SJCRH30 (cell line): ENCODE measurements around the gene PEAK1. TPM values are rescaled to one million over a fixed set of nuclear protein-coding genes. Genes with fewer than 3 reads are reported as not detected.

Experiments
- DNase-seq, 2 experiments: peaks; one replicate each; pipeline ENCODE4 v3.0.0-alpha.2; 2015 to 2020
- H3K27ac ChIP-seq: fragments of 250-450 bp; sonication (Bioruptor Pico); 2 replicates; pipeline ENCODE4 v1.5.1; 2020; ENCODE audit warnings: mild to moderate bottlenecking, moderate library complexity
- H3K27me3 ChIP-seq: fragments of 250-450 bp; sonication (Bioruptor Pico); 2 replicates; pipeline ENCODE4 v1.5.1; 2020; ENCODE audit warnings: mild to moderate bottlenecking, moderate library complexity
- H3K36me3 ChIP-seq: fragments of 250-450 bp; sonication (Bioruptor Pico); 2 replicates; pipeline ENCODE4 v1.5.1; 2020; ENCODE audit warnings: mild to moderate bottlenecking, moderate library complexity
- H3K4me1 ChIP-seq: fragments of 250-450 bp; sonication (Bioruptor Pico); 2 replicates; pipeline ENCODE4 v1.5.1; 2020; ENCODE audit warnings: mild to moderate bottlenecking, moderate library complexity
- H3K4me3 ChIP-seq: fragments of 250-450 bp; sonication (Bioruptor Pico); 2 replicates; pipeline ENCODE4 v1.5.1; 2020; ENCODE audit warnings: mild to moderate bottlenecking, moderate library complexity
- H3K9me3 ChIP-seq: fragments of 250-450 bp; sonication (Bioruptor Pico); replicated peaks from 2 replicates; pipeline ENCODE4 v1.5.1; 2020; ENCODE audit warnings: mild to moderate bottlenecking, moderate library complexity
- total RNA-seq: library from RNA; depleted of rRNA; stranded (reverse); fragments of >200 nt; shearing (Covaris generic); gene quantifications from 2 replicates; pipeline ENCODE4 v1.2.3, GENCODE V29; 2014

PEAK1 gene
- total RNA-seq, 1 experiment from 2014 or later, result 16.1 TPM

- Histone ChIP-seq H3K4me3 (no peak overlapping the region), H3K27ac (no peak overlapping the region), H3K27me3 (no peaks in the 10 kb centered on the region), H3K36me3 (0 out of 2 replicates have a peak, but pooled peaks cover 2% of the 10 kb centered on the region), H3K9me3 (no peaks in the 10 kb centered on the region), H3K4me1 (no peaks in the 10 kb centered on the region; the same call in 1 of the 2 replicates)
- no peak for DNase-seq
Observed at GRCh38 chr15:77437264-77437663, 17.4 kb upstream of the PEAK1 start.

GRCh38 chr15:77436822-77437221 is 16.9 kb upstream of the PEAK1 start:
- no peak overlapping the region for H3K27ac ChIP-seq
- 0 out of 2 replicates have a peak, but pooled peaks cover 4% of the 10 kb centered on the region for H3K36me3 ChIP-seq
- no peak overlapping the region for H3K4me3 ChIP-seq

GRCh38 chr15:77430652-77431051 is 10.7 kb upstream of the PEAK1 start:
- no peaks in the 10 kb centered on the region for H3K4me1 ChIP-seq
- no peaks in the 10 kb centered on the region for H3K27me3 ChIP-seq
- no peak for DNase-seq
- 0 out of 2 replicates have a peak, but pooled peaks cover 2% of the 10 kb centered on the region for H3K36me3 ChIP-seq
- H3K27ac ChIP-seq, result no peak overlapping the region
- no peaks in the 10 kb centered on the region for H3K9me3 ChIP-seq
- no peak overlapping the region for H3K4me3 ChIP-seq

More at GRCh38 chr15:77436822-77437221, 16.9 kb upstream of the PEAK1 start:
- Histone ChIP-seq H3K9me3 (no peaks in the 10 kb centered on the region), H3K27me3 (no peaks in the 10 kb centered on the region), H3K4me1 (no peaks in the 10 kb centered on the region; the same call in 1 of the 2 replicates)
- no peak for DNase-seq

GRCh38 chr15:77430213-77430612 is 10.3 kb upstream of the PEAK1 start:
- Histone ChIP-seq H3K9me3 (no peaks in the 10 kb centered on the region), H3K27me3 (no peaks in the 10 kb centered on the region), H3K36me3 (0 out of 2 replicates have a peak, but pooled peaks cover 2% of the 10 kb centered on the region), H3K4me1 (no peaks in the 10 kb centered on the region), H3K4me3 (no peak overlapping the region), H3K27ac (no peak overlapping the region)
- DNase-seq, result no peak

GRCh38 chr15:77426871-77427270 is 7.0 kb upstream of the PEAK1 start:
- no peaks in the 10 kb centered on the region for H3K9me3 ChIP-seq
- no peaks in the 10 kb centered on the region for H3K27me3 ChIP-seq
- peaks cover 2% of the 10 kb centered on the region for H3K4me1 ChIP-seq
- H3K36me3 ChIP-seq, result no peaks in the 10 kb centered on the region
- no peak overlapping the region for H3K27ac ChIP-seq
- DNase-seq, result no peak
- no peak overlapping the region for H3K4me3 ChIP-seq

GRCh38 chr15:77426377-77426776 is 6.5 kb upstream of the PEAK1 start:
- no peak for DNase-seq
- Histone ChIP-seq H3K27ac (no peak overlapping the region), H3K36me3 (no peaks in the 10 kb centered on the region), H3K4me3 (no peak overlapping the region), H3K9me3 (no peaks in the 10 kb centered on the region), H3K27me3 (no peaks in the 10 kb centered on the region), H3K4me1 (peaks cover 7% of the 10 kb centered on the region)

- H3K4me1 ChIP-seq, result peaks cover 7% of the 10 kb centered on the region
- no peaks in the 10 kb centered on the region for H3K27me3 ChIP-seq
- no peaks in the 10 kb centered on the region for H3K9me3 ChIP-seq
- no peak overlapping the region for H3K27ac ChIP-seq
- no peaks in the 10 kb centered on the region for H3K36me3 ChIP-seq
- H3K4me3 ChIP-seq, result no peak overlapping the region
- no peak for DNase-seq
Observed at GRCh38 chr15:77425104-77425503, 5.2 kb upstream of the PEAK1 start.

GRCh38 chr15:77421370-77421700 is 1.4 kb upstream of the PEAK1 start:
- no peaks in the 10 kb centered on the region for H3K36me3 ChIP-seq

GRCh38 chr15:77420610-77421369 is 886 bp upstream of the PEAK1 start, which contains the start of gene HMG20A:
TSS of gene HMG20A (plus strand) at chr15:77420888. CDS start at chr15:77458408, 37,520 bp downstream.
- peaks cover 17% of the 10 kb centered on the region for H3K4me1 ChIP-seq
- no peaks in the 10 kb centered on the region for H3K9me3 ChIP-seq
- H3K27ac ChIP-seq, result peak within 1 kb of the TSS; percentile 87
- peak; percentile 70 to 82 for DNase-seq
- no peaks in the 10 kb centered on the region for H3K27me3 ChIP-seq
- peak within 1 kb of the TSS; percentile 90 for H3K4me3 ChIP-seq
- no peaks in the 10 kb centered on the region for H3K36me3 ChIP-seq

More at GRCh38 chr15:77421370-77421700, 1.4 kb upstream of the PEAK1 start:
- Histone ChIP-seq H3K4me3 (peak overlapping the region; percentile 90), H3K9me3 (no peaks in the 10 kb centered on the region), H3K4me1 (peaks cover 15% of the 10 kb centered on the region), H3K27me3 (no peaks in the 10 kb centered on the region), H3K27ac (peak overlapping the region; percentile 87; the same call in 1 of the 2 replicates)
- DNase-seq, result peak; percentile 10 to 34

GRCh38 chr15:77418966-77419835 is 703 bp downstream of the PEAK1 start:
- Histone ChIP-seq H3K27me3 (no peaks in the 10 kb centered on the region), H3K9me3 (no peaks in the 10 kb centered on the region), H3K36me3 (no peaks in the 10 kb centered on the region), H3K27ac (peak overlapping the region; percentile 35; the same call in 1 of the 2 replicates), H3K4me1 (peaks cover 18% of the 10 kb centered on the region), H3K4me3 (peak overlapping the region; percentile 90)
- DNase-seq, result peak; percentile 33 to 41

GRCh38 chr15:77418391-77418965 is 1.4 kb downstream of the PEAK1 start:
- no peaks in the 10 kb centered on the region for H3K27me3 ChIP-seq
- peak overlapping the region; percentile 90 for H3K4me3 ChIP-seq
- DNase-seq, result peak in 1 of 2 experiments; percentile 14
- peaks cover 18% of the 10 kb centered on the region for H3K4me1 ChIP-seq
- no peak overlapping the region; the same call in 1 of the 2 replicates for H3K27ac ChIP-seq
- H3K9me3 ChIP-seq, result no peaks in the 10 kb centered on the region
- no peaks in the 10 kb centered on the region for H3K36me3 ChIP-seq

- Histone ChIP-seq H3K4me1 (peaks cover 18% of the 10 kb centered on the region), H3K9me3 (no peaks in the 10 kb centered on the region), H3K4me3 (no peak overlapping the region), H3K27ac (no peak overlapping the region), H3K27me3 (no peaks in the 10 kb centered on the region), H3K36me3 (no peaks in the 10 kb centered on the region)
- no peak for DNase-seq
Observed at GRCh38 chr15:77417602-77418001, 2.3 kb downstream of the PEAK1 start.

GRCh38 chr15:77416954-77417353 is 3.0 kb downstream of the PEAK1 start:
- H3K27ac ChIP-seq, result no peak overlapping the region
- H3K36me3 ChIP-seq, result no peaks in the 10 kb centered on the region
- no peaks in the 10 kb centered on the region for H3K9me3 ChIP-seq
- no peaks in the 10 kb centered on the region for H3K27me3 ChIP-seq
- peaks cover 17% of the 10 kb centered on the region for H3K4me1 ChIP-seq
- DNase-seq, result no peak
- no peak overlapping the region for H3K4me3 ChIP-seq

GRCh38 chr15:77416148-77416455 is 3.8 kb downstream of the PEAK1 start:
- Histone ChIP-seq H3K9me3 (no peaks in the 10 kb centered on the region), H3K4me3 (no peak overlapping the region), H3K36me3 (no peaks in the 10 kb centered on the region), H3K27ac (no peak overlapping the region), H3K27me3 (no peaks in the 10 kb centered on the region), H3K4me1 (peaks cover 11% of the 10 kb centered on the region)
- peak in 1 of 2 experiments; percentile 9 for DNase-seq
